Measurements from ENCODE around the gene SNTA1.

DNA sequence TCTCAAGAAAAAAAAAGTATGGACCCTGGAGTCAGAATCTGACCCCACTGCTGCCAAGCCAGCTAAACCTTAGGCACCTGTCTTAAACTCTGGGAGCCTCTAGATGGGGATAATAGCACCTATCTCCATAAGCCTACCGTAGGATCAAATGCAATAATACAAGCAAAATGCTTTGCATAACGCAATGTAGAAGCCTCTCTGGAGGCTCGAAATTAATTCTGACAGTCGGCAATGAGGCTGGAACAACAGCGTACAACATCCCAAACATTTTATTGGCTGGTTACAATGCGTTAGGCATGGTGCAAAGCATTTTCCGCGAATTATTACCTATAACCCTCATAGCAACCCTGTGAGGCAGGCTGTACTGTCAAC, 42.8 kb downstream of the SNTA1 start:
- TF ChIP-seq, protein P1, sequence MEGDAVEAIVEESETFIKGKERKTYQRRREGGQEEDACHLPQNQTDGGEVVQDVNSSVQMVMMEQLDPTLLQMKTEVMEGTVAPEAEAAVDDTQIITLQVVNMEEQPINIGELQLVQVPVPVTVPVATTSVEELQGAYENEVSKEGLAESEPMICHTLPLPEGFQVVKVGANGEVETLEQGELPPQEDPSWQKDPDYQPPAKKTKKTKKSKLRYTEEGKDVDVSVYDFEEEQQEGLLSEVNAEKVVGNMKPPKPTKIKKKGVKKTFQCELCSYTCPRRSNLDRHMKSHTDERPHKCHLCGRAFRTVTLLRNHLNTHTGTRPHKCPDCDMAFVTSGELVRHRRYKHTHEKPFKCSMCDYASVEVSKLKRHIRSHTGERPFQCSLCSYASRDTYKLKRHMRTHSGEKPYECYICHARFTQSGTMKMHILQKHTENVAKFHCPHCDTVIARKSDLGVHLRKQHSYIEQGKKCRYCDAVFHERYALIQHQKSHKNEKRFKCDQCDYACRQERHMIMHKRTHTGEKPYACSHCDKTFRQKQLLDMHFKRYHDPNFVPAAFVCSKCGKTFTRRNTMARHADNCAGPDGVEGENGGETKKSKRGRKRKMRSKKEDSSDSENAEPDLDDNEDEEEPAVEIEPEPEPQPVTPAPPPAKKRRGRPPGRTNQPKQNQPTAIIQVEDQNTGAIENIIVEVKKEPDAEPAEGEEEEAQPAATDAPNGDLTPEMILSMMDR (conservative IDR thresholded peaks at IDR 0.05; ENCODE audit: low read depth in 2 of 2) = peak; percentile 16 to 21; a peak in 1 of 4 replicates
- TF ChIP-seq ZNF114 (CRISPR knock-in tag; IDR thresholded peaks at IDR 0.05) (no peak), POLR2AphosphoS5 (IDR thresholded peaks at IDR 0.05; ENCODE audit: low read depth) (no peak), JUNB (IDR thresholded peaks at IDR 0.05; ENCODE audit: unreplicated experiment) (no peak), STAT1 (IDR thresholded peaks at IDR 0.05; ENCODE audit: unreplicated experiment) (no peak), EZH2phosphoT487 (IDR thresholded peaks at IDR 0.05; ENCODE audit: unreplicated experiment) (no peak), CREB1 (CRISPR knock-in tag; IDR thresholded peaks at IDR 0.05; ENCODE audit: low read depth) (no peak), EZH2 (IDR thresholded peaks at IDR 0.05; ENCODE audit: low read depth, unreplicated experiment) (no peak)
- TF ChIP-seq, protein P2, sequence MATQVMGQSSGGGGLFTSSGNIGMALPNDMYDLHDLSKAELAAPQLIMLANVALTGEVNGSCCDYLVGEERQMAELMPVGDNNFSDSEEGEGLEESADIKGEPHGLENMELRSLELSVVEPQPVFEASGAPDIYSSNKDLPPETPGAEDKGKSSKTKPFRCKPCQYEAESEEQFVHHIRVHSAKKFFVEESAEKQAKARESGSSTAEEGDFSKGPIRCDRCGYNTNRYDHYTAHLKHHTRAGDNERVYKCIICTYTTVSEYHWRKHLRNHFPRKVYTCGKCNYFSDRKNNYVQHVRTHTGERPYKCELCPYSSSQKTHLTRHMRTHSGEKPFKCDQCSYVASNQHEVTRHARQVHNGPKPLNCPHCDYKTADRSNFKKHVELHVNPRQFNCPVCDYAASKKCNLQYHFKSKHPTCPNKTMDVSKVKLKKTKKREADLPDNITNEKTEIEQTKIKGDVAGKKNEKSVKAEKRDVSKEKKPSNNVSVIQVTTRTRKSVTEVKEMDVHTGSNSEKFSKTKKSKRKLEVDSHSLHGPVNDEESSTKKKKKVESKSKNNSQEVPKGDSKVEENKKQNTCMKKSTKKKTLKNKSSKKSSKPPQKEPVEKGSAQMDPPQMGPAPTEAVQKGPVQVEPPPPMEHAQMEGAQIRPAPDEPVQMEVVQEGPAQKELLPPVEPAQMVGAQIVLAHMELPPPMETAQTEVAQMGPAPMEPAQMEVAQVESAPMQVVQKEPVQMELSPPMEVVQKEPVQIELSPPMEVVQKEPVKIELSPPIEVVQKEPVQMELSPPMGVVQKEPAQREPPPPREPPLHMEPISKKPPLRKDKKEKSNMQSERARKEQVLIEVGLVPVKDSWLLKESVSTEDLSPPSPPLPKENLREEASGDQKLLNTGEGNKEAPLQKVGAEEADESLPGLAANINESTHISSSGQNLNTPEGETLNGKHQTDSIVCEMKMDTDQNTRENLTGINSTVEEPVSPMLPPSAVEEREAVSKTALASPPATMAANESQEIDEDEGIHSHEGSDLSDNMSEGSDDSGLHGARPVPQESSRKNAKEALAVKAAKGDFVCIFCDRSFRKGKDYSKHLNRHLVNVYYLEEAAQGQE (IDR thresholded peaks at IDR 0.05; ENCODE audit: unreplicated experiment) = no peak
- TF ChIP-seq, protein P3, sequence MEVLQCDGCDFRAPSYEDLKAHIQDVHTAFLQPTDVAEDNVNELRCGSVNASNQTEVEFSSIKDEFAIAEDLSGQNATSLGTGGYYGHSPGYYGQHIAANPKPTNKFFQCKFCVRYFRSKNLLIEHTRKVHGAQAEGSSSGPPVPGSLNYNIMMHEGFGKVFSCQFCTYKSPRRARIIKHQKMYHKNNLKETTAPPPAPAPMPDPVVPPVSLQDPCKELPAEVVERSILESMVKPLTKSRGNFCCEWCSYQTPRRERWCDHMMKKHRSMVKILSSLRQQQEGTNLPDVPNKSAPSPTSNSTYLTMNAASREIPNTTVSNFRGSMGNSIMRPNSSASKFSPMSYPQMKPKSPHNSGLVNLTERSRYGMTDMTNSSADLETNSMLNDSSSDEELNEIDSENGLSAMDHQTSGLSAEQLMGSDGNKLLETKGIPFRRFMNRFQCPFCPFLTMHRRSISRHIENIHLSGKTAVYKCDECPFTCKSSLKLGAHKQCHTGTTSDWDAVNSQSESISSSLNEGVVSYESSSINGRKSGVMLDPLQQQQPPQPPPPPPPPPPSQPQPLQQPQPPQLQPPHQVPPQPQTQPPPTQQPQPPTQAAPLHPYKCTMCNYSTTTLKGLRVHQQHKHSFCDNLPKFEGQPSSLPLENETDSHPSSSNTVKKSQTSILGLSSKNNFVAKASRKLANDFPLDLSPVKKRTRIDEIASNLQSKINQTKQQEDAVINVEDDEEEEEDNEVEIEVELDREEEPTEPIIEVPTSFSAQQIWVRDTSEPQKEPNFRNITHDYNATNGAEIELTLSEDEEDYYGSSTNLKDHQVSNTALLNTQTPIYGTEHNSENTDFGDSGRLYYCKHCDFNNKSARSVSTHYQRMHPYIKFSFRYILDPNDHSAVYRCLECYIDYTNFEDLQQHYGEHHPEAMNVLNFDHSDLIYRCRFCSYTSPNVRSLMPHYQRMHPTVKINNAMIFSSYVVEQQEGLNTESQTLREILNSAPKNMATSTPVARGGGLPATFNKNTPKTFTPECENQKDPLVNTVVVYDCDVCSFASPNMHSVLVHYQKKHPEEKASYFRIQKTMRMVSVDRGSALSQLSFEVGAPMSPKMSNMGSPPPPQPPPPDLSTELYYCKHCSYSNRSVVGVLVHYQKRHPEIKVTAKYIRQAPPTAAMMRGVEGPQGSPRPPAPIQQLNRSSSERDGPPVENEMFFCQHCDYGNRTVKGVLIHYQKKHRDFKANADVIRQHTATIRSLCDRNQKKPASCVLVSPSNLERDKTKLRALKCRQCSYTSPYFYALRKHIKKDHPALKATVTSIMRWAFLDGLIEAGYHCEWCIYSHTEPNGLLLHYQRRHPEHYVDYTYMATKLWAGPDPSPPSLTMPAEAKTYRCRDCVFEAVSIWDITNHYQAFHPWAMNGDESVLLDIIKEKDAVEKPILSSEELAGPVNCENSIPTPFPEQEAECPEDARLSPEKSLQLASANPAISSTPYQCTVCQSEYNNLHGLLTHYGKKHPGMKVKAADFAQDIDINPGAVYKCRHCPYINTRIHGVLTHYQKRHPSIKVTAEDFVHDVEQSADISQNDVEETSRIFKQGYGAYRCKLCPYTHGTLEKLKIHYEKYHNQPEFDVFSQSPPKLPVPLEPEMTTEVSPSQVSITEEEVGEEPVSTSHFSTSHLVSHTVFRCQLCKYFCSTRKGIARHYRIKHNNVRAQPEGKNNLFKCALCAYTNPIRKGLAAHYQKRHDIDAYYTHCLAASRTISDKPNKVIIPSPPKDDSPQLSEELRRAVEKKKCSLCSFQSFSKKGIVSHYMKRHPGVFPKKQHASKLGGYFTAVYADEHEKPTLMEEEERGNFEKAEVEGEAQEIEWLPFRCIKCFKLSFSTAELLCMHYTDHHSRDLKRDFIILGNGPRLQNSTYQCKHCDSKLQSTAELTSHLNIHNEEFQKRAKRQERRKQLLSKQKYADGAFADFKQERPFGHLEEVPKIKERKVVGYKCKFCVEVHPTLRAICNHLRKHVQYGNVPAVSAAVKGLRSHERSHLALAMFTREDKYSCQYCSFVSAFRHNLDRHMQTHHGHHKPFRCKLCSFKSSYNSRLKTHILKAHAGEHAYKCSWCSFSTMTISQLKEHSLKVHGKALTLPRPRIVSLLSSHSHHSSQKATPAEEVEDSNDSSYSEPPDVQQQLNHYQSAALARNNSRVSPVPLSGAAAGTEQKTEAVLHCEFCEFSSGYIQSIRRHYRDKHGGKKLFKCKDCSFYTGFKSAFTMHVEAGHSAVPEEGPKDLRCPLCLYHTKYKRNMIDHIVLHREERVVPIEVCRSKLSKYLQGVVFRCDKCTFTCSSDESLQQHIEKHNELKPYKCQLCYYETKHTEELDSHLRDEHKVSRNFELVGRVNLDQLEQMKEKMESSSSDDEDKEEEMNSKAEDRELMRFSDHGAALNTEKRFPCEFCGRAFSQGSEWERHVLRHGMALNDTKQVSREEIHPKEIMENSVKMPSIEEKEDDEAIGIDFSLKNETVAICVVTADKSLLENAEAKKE (CRISPR knock-in tag; IDR thresholded peaks at IDR 0.05) = no peak

Measured in GM23338 (cell line).